Osteocyte (in vitro differentiated cells): Measurements from ENCODE around the gene LOXL1. TPM values are rescaled to one million over a fixed set of nuclear protein-coding genes. Genes with fewer than 3 reads are reported as not detected.
A peak's percentile ranks its signal among the peaks of the same experiment; 100 is the strongest.

Experiments
- DNase-seq: peaks from one replicate; pipeline ENCODE4 v3.0.0; 2021; ENCODE audit warnings: mixed read lengths; ENCODE audit not compliant: unreplicated experiment; ENCODE audit errors: extremely low spot score
- H3K27ac Mint-ChIP-seq: one replicate; pipeline ENCODE4 v1.8.0; 2021; ENCODE audit warnings: mild to moderate bottlenecking, mixed read lengths; ENCODE audit not compliant: unreplicated experiment
- H3K27me3 Mint-ChIP-seq: one replicate; pipeline ENCODE4 v1.8.0; 2021; ENCODE audit warnings: mixed read lengths; ENCODE audit not compliant: unreplicated experiment
- H3K36me3 Mint-ChIP-seq: one replicate; pipeline ENCODE4 v1.8.0; 2021; ENCODE audit warnings: mixed read lengths; ENCODE audit not compliant: unreplicated experiment
- H3K4me1 Mint-ChIP-seq: one replicate; pipeline ENCODE4 v1.8.0; 2021; ENCODE audit warnings: mixed read lengths; ENCODE audit not compliant: unreplicated experiment
- H3K4me3 Mint-ChIP-seq: one replicate; pipeline ENCODE4 v1.8.0; 2021; ENCODE audit warnings: mild to moderate bottlenecking, moderate library complexity, mixed read lengths; ENCODE audit not compliant: unreplicated experiment
- H3K9me3 Mint-ChIP-seq: one replicate; pipeline ENCODE4 v1.8.0; 2021; ENCODE audit warnings: mixed read lengths; ENCODE audit not compliant: unreplicated experiment
- total RNA-seq: library from RNA; stranded (reverse); gene quantifications from 2 replicates; pipeline ENCODE4 v1.2.1, GENCODE V29; 2021
- TF ChIP-seq, protein P1 (sequence below): fragments of 200-600 bp; sonication (generic); IDR thresholded peaks from 2 replicates; pipeline ENCODE4 v1.5.0; 2021; ENCODE audit warnings: antibody characterized with exemption, mild to moderate bottlenecking, moderate library complexity

Gene LOXL1
- total RNA-seq, 1 donor from 2014 or later: 417 TPM

GRCh38 chr15:73988445-73988969 is 62.2 kb downstream of the LOXL1 start:
- H3K36me3 Mint-ChIP-seq: no peaks in the 10 kb centered on the region
- TF ChIP-seq, protein P1, sequence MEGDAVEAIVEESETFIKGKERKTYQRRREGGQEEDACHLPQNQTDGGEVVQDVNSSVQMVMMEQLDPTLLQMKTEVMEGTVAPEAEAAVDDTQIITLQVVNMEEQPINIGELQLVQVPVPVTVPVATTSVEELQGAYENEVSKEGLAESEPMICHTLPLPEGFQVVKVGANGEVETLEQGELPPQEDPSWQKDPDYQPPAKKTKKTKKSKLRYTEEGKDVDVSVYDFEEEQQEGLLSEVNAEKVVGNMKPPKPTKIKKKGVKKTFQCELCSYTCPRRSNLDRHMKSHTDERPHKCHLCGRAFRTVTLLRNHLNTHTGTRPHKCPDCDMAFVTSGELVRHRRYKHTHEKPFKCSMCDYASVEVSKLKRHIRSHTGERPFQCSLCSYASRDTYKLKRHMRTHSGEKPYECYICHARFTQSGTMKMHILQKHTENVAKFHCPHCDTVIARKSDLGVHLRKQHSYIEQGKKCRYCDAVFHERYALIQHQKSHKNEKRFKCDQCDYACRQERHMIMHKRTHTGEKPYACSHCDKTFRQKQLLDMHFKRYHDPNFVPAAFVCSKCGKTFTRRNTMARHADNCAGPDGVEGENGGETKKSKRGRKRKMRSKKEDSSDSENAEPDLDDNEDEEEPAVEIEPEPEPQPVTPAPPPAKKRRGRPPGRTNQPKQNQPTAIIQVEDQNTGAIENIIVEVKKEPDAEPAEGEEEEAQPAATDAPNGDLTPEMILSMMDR: no peak
- no peak overlapping the region for H3K4me3 Mint-ChIP-seq
- peaks cover 71% of the 10 kb centered on the region for H3K4me1 Mint-ChIP-seq
- peak overlapping the region; percentile 85 for H3K27ac Mint-ChIP-seq
- no peak for DNase-seq
- no peaks in the 10 kb centered on the region for H3K9me3 Mint-ChIP-seq
- H3K27me3 Mint-ChIP-seq: no peaks in the 10 kb centered on the region

DNA sequence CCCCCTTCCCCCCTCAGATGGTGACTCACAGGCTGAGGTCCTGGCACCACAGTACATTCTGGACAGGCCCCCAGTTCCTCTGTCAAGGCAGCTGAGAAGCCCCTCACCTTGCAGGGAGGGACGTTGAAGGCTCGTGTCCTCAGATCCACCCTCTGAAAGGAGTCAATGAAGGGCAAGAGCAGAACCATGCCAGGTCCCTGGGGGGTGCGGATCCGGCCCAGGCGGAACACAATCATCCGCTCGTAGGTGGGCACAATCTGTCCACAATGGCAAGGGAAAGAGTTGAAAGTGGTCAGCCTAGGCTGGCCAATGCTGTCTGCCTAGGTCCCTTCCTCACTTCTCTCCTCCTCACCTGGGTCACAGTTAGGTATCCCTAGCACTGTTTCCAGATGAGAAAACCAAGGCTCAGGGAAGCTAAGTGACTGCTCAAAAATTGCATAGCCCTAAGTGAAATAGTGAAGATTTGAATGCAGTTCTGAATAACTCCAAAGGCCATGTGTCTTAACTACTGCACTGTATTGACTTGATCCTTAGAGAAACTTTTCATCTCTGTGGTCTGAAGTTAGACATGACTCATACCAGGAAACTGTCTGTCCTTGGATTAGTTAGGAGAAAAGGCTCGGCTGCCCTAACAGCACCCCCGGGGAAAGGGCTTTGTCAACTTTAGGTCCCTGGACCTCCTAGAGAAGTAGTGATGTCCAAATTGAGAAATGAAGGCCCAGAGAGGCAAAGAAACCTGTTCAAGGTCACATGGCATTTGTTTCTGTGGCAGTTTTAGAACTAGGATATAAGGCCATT is 62.9 kb downstream of the LOXL1 start:
- Mint-ChIP-seq H3K9me3 (no peaks in the 10 kb centered on the region), H3K27me3 (no peaks in the 10 kb centered on the region), H3K4me1 (peaks cover 71% of the 10 kb centered on the region), H3K27ac (peak overlapping the region; percentile 85), H3K4me3 (no peak overlapping the region), H3K36me3 (no peaks in the 10 kb centered on the region)
- no peak for DNase-seq
- TF ChIP-seq, protein P1: no peak

DNA sequence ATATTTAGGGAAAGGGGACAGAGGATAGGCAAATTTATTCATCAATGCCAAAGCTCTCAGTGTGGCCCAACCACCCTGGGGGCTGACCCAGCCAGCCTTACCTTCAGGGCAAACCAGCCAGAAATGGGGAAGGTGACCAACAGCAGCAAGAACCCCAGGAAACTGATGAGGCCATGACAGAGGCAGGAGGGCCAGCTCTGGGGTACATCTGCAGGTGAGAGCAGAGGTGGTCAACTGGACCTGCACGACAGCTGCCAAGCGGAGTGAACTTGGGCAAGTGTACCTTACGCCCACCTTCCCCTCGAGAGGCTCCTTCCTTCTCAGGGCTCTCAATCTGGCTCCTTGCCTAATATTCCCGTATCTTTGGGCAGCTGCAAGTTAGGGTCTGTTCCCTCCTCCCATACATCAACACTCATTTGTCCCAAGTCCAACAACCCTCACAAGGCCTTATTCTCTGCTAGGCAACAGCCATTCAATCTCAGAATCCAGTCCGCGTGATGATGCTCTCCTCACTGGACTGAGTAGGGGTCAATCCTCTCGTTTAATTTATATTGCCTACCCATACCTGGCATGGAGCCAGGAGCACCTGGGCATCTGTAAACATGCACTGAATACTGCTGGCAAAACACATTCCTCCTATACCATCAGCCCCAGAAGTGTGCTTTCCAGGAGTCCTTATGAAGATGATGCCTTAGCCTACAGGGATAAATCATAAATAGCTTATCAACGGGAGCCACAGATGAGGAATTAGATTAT is 64.2 kb downstream of the LOXL1 start:
- no peak for DNase-seq
- Mint-ChIP-seq H3K4me3 (peak overlapping the region; percentile 82), H3K4me1 (peaks cover 70% of the 10 kb centered on the region), H3K27me3 (no peaks in the 10 kb centered on the region), H3K36me3 (no peaks in the 10 kb centered on the region), H3K27ac (no peak overlapping the region), H3K9me3 (no peaks in the 10 kb centered on the region)
- TF ChIP-seq, protein P1: no peak

- H3K4me1 Mint-ChIP-seq: peaks cover 70% of the 10 kb centered on the region
Observed at GRCh38 chr15:73991260-73991659, 65.0 kb downstream of the LOXL1 start.

More at GRCh38 chr15:73991260-73991659, 65.0 kb downstream of the LOXL1 start:
- DNase-seq: no peak
- no peaks in the 10 kb centered on the region for H3K9me3 Mint-ChIP-seq
- H3K27me3 Mint-ChIP-seq: no peaks in the 10 kb centered on the region
- peak overlapping the region; percentile 72 for H3K27ac Mint-ChIP-seq
- TF ChIP-seq, protein P1: no peak
- H3K36me3 Mint-ChIP-seq: no peaks in the 10 kb centered on the region
- peak overlapping the region; percentile 82 for H3K4me3 Mint-ChIP-seq
